Heart left ventricle (tissue), 16 donors: ENCODE data around the gene RAB28. TPM values are rescaled to one million over a fixed set of nuclear protein-coding genes. Genes with fewer than 3 reads are reported as not detected.
"Not testable (repeated sequence)": the region's sequence is repeated elsewhere in the genome, so short reads cannot be mapped to it uniquely, and the experiment has no call there.

Experiments used
- ATAC-seq, 4 donors: fragments of 200-7000 bp; cut with Tn5 transposase; one replicate each; pipeline ENCODE4 v1.9.1; 2020 to 2022; ENCODE audit warnings: moderate library complexity in 4 of 4, mild to moderate bottlenecking in 3 of 4, moderate number of reproducible peaks in 1 of 4
- DNase-seq, 5 donors: peaks; one replicate each; pipeline ENCODE4 v3.0.0-alpha.2; 2020
- H3K27ac ChIP-seq, 12 donors: fragments of 200-600 bp; sonication (generic) in 4 of 12; one replicate each; pipeline versions ENCODE4 v1.5.0 to v1.8.0; 2016 to 2022; ENCODE audit warnings: mild to moderate bottlenecking in 2 of 12
- H3K27me3 ChIP-seq, 9 donors: fragments of 200-600 bp; sonication (generic) in 2 of 9; one replicate each; pipeline versions ENCODE4 v1.5.1 to v1.8.0; 2016 to 2022; ENCODE audit warnings: mild to moderate bottlenecking in 3 of 9
- H3K36me3 ChIP-seq, 9 donors: fragments of 200-600 bp; sonication (generic) in 2 of 9; one replicate each; pipeline versions ENCODE4 v1.5.0 to v1.8.0; 2018 to 2022; ENCODE audit warnings: mild to moderate bottlenecking in 2 of 9
- H3K4me1 ChIP-seq, 12 donors: fragments of 200-600 bp; sonication (generic) in 4 of 12; one replicate each; pipeline versions ENCODE4 v1.5.0 to v1.8.0; 2016 to 2022; ENCODE audit warnings: mild to moderate bottlenecking in 3 of 12
- H3K4me3 ChIP-seq, 12 donors: fragments of 200-600 bp; sonication (generic) in 4 of 12; one replicate each; pipeline versions ENCODE4 v1.5.0 to v1.8.0; 2017 to 2022; ENCODE audit warnings: mild to moderate bottlenecking in 9 of 12, moderate library complexity in 4 of 12
- H3K9me3 ChIP-seq, 12 donors: fragments of 200-600 bp; sonication (generic) in 4 of 12; one replicate each; pipeline versions ENCODE4 v1.5.0 to v1.8.0; 2016 to 2022; ENCODE audit warnings: mild to moderate bottlenecking in 1 of 12
- CTCF ChIP-seq, 12 donors: fragments of 200-600 bp; sonication (generic) in 4 of 12; IDR thresholded peaks; one replicate each; pipeline versions ENCODE4 v1.5.0 to v1.8.0; 2018 to 2022; ENCODE audit warnings: antibody characterized with exemption in 12 of 12, mild to moderate bottlenecking in 5 of 12
- POLR2A ChIP-seq, 2 donors: fragments of 450-650 bp; IDR thresholded peaks; one replicate each; pipeline ENCODE4 v1.6.1; 2017; ENCODE audit warnings: antibody characterized with exemption in 2 of 2, mild to moderate bottlenecking in 2 of 2, moderate library complexity in 2 of 2
- WGBS, 4 donors: extraction: QIAGEN DNeasy Blood & Tissue Kit in 2 of 4; methylation state at CpG; one replicate each; pipeline versions ENCODE4 v1.1.5 to v1.1.7; 2013 to 2018; 5-methylcytosine and 5-hydroxymethylcytosine counted together
- intact Hi-C, 10 donors: fragments of 100-400 bp; cut with DNase I; formaldehyde crosslinking; loops; one replicate each; pipeline versions ENCODE4 v1.11.1 to v1.14.2; 2022
- polyA plus RNA-seq, 2 donors: library from polyadenylated mRNA; stranded (reverse); fragments of 200-250 nt; gene quantifications; one replicate each; pipeline ENCODE4 v1.2.3, GENCODE V29; 2013
- total RNA-seq, 9 donors: library from RNA; depleted of rRNA in 2 of 9; stranded (reverse); fragments of >200 nt in 2 of 9; fragmentation: NEBNext Ultra II Directional in 3 of 9; extraction: Animal tissue kit (Norgen Biotek cat#: 25700) in 3 of 9; gene quantifications; one replicate each; pipeline versions ENCODE4 v1.1.0 to v1.2.4, GENCODE V29; 2016 to 2023
- donor health status: ischemic (EF 13 %, LVEDD 7.1; RV severe dilation, severe dysfunction).
- donor health status: healthy with polysubstance abuse.
- donor health status: DM: no; HTN: yes; CAD: no.
- donor health status: DM: no; HTN: no; CAD: no.
- donor health status: ischemic (EF 25% LVEDD 6.9; RV normal size, moderate dysfunction).
- donor health status: ischemic (EF 25% LVEDD 5.7; RV mildly dilated, moderate dysfunction).
- donor health status: healthy.
- donor health status: DM: yes; HTN: yes; CAD: no.
- donor health status: ischemic (EF 35%, LVEDD 5.7; RV mildly dilated, moderate dysfunction).
- donor health status: nonischemic (EF 11% LVEDD 7.7; RV severe dilation, severe dysfunction).
- donor health status: DM: yes; HTN: yes; CAD: no.
- donor health status: PGD.
- donor health status: ischemic (EF 29% LVEDD 5.4; RV normal size, mild dysfunction).
- donor health status: nonischemic (EF 23%, LVEDD 6.1; RV moderate dilation, normal function).

Gene RAB28
- total and polyA plus RNA-seq, 11 donors, result 11.5 to 31.1 (median 17.9) TPM

GRCh38 chr4:13409324-13409723 lies 74.8 kb downstream of the RAB28 start:
- no peaks in the 10 kb centered on the region for H3K36me3 ChIP-seq
- no peak overlapping the region for H3K4me3 ChIP-seq
- no peak for DNase-seq
- peaks cover 0 to 34% (median 18%) of the 10 kb centered on the region in 12 donors for H3K4me1 ChIP-seq
- intact Hi-C loops, result no loop called here
- H3K9me3 ChIP-seq, result peaks cover 0 to 6% (median 0%) of the 10 kb centered on the region in 12 donors
- peak in 1 of 4 donors; percentile 73 for ATAC-seq
- no peak for TF ChIP-seq CTCF (IDR thresholded peaks at IDR 0.05)
- no peak for TF ChIP-seq POLR2A (IDR thresholded peaks at IDR 0.05)
- no peak overlapping the region for H3K27ac ChIP-seq
- H3K27me3 ChIP-seq, result no peaks in the 10 kb centered on the region
- 89 to 96% (median 95%) methylated on average over 2 of the region's 2 CpGs for WGBS, 4 donors

DNA sequence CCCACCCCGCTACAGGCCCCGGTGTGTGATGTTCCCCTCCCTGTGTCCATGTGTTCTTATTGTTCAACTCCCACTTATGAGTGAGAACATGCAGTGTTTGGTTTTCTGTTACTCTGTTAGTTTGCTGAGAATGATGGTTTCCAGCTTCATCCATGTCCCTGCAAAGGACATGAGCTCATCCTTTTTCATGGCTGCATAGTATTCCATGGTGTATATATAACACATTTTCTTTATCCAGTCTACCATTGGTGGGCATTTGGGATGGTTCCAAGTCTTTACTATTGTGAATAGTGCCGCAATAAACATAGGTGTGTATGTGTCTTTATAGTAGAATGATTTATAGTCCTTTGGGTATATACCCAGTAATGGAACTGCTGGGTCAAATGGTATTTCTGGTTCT lies 78.0 kb downstream of the RAB28 start:
- ATAC-seq, H3K4me1 ChIP-seq, H3K36me3 ChIP-seq, H3K27me3 ChIP-seq, DNase-seq, intact Hi-C loops, H3K9me3 ChIP-seq, H3K27ac ChIP-seq, H3K4me3 ChIP-seq: not testable (repeated sequence)
- WGBS, 4 donors, result 98 to 100% (median 100%) methylated on average over 3 of the region's 3 CpGs

GRCh38 chr4:13403833-13404232 lies 80.3 kb downstream of the RAB28 start:
- H3K4me1 ChIP-seq, result peaks cover 0 to 9% (median 0%) of the 10 kb centered on the region in 12 donors
- peak in 1 of 12 donors; percentile 13 for TF ChIP-seq CTCF (IDR thresholded peaks at IDR 0.05)
- no peak for TF ChIP-seq POLR2A (IDR thresholded peaks at IDR 0.05)
- H3K36me3 ChIP-seq, result no peaks in the 10 kb centered on the region
- DNase-seq, result no peak
- no peaks in the 10 kb centered on the region for H3K27me3 ChIP-seq
- intact Hi-C loops, result no loop called here
- H3K4me3 ChIP-seq, result no peak overlapping the region
- ATAC-seq, result no peak
- 88 to 93% (median 90%) methylated on average over 2 of the region's 2 CpGs for WGBS, 4 donors
- no peak overlapping the region for H3K27ac ChIP-seq
- H3K9me3 ChIP-seq, result peaks cover 0 to 6% (median 0%) of the 10 kb centered on the region in 12 donors

DNA sequence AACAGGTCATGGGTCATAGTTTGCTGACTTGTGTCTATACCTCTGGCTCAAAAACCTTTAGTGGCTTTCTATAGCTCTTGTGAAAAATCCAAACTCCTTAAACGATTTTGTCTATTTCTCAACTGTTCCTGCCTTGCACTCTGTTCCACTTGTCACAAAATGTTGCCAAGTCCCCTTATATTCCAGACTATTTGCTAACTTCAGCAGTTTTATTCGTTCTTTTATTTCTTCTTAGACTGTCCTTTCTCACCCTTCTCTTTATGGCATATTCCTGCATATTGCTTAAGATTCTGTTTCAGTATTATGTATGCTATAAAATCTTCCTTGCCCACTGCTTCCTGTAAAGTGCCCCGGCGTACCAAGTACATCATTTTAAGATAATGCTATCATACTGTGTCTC lies 80.8 kb downstream of the RAB28 start:
- DNase-seq (no peak), ATAC-seq (no peak)
- WGBS, 4 donors, result 75 to 85% (median 80%) methylated on average over 4 of the region's 4 CpGs
- Histone ChIP-seq H3K36me3 (no peaks in the 10 kb centered on the region), H3K4me3 (no peak overlapping the region), H3K9me3 (peaks cover 0 to 6% (median 0%) of the 10 kb centered on the region in 12 donors), H3K27ac (no peak overlapping the region), H3K4me1 (peaks cover 0 to 10% (median 0%) of the 10 kb centered on the region in 12 donors), H3K27me3 (no peaks in the 10 kb centered on the region)
- TF ChIP-seq CTCF (IDR thresholded peaks at IDR 0.05), result no peak
- no peak for TF ChIP-seq POLR2A (IDR thresholded peaks at IDR 0.05)
- intact Hi-C loops, result no loop called here

GRCh38 chr4:13399257-13399656 lies 84.9 kb downstream of the RAB28 start:
- DNase-seq (no peak), ATAC-seq (peak; percentile 61 to 83 (median 80))
- TF ChIP-seq CTCF (IDR thresholded peaks at IDR 0.05) (no peak), POLR2A (IDR thresholded peaks at IDR 0.05) (no peak)
- no peaks in the 10 kb centered on the region for H3K9me3 ChIP-seq
- H3K27me3 ChIP-seq, result no peaks in the 10 kb centered on the region
- H3K4me1 ChIP-seq, result peaks cover 0 to 20% (median 0%) of the 10 kb centered on the region in 12 donors
- H3K4me3 ChIP-seq, result no peak overlapping the region
- H3K27ac ChIP-seq, result peak overlapping the region in 4 of 12 donors; percentile 17 to 49 (median 38)
- intact Hi-C loops, result no loop called here
- no peaks in the 10 kb centered on the region for H3K36me3 ChIP-seq
